Endothelial cell of umbilical vein (primary cell): ENCODE results near the gene TNIP3. TPM values are rescaled to one million over a fixed set of nuclear protein-coding genes. Genes with fewer than 3 reads are reported as not detected.

Experiments used
- BruUV-seq: library from RNA; stranded (reverse); fragments of 400-500 nt; replicated peaks from 2 replicates; lab custom pipeline; 2021; lab: Mats Ljungman, UMichigan
- CTCF ChIA-PET: fragments of 300-600, 350-600 bp; sonication (Branson Sonifier 250); formaldehyde crosslinking; loops from one replicate; lab custom pipeline; 2021; ENCODE audit warnings: antibody characterized with exemption, inconsistent platforms; lab: Charles Lee
- POLR2A ChIA-PET: fragments of 300-600, 350-600 bp; sonication (Branson Sonifier 250); formaldehyde crosslinking; loops from one replicate; lab custom pipeline; 2021; ENCODE audit warnings: antibody characterized with exemption, inconsistent platforms; lab: Charles Lee
- DNase-seq: peaks from one replicate; pipeline ENCODE4 v3.0.0-alpha.2; 2011; ENCODE audit warnings: low read depth, low spot score
- FAIRE-seq: peaks from 2 replicates; lab custom pipeline; 2011; peaks lifted over from hg19 to GRCh38; lab: Jason Lieb, UNC
- H2AFZ ChIP-seq: 2 replicates; pipeline ENCODE4 v1.6.0; 2012; ENCODE audit warnings: low read depth, low read length, control low read depth, inconsistent platforms
- H3K27ac ChIP-seq: 2 replicates; pipeline ENCODE4 v1.5.1; 2011; ENCODE audit warnings: low read depth, mild to moderate bottlenecking, control low read depth, low read length, moderate library complexity; ENCODE audit not compliant: insufficient read depth
- H3K27me3 ChIP-seq, 2 experiments: 2 replicates each; pipeline versions ENCODE4 v1.6.0 to v1.6.1; 2011; ENCODE audit warnings: low read length in 2 of 2, mixed read lengths in 1 of 2; ENCODE audit not compliant: control insufficient read depth in 2 of 2, insufficient read depth in 2 of 2
- H3K36me3 ChIP-seq, 2 experiments: 2 replicates in 1 of 2; 3 replicates in 1 of 2; pipeline ENCODE4 v1.5.1; 2011; ENCODE audit warnings: low read length in 2 of 2, mild to moderate bottlenecking in 1 of 2, moderate library complexity in 1 of 2; ENCODE audit not compliant: control insufficient read depth in 2 of 2, insufficient read depth in 2 of 2; ENCODE audit errors: extremely low read depth in 1 of 2
- H3K4me1 ChIP-seq: 3 replicates; pipeline ENCODE4 v1.5.1; 2011; ENCODE audit warnings: mild to moderate bottlenecking, low read length; ENCODE audit not compliant: control insufficient read depth, insufficient read depth; ENCODE audit errors: extremely low read depth
- H3K4me2 ChIP-seq: 2 replicates; pipeline ENCODE4 v1.6.1; 2011; ENCODE audit warnings: low read length, control low read depth, mixed read lengths; ENCODE audit not compliant: insufficient read depth
- H3K4me3 ChIP-seq, 3 experiments: fragments of 200-600 bp in 1 of 3; sonication (generic), shearing (Covaris generic) in 1 of 3; replicated peaks in 1 of 3; 2 replicates each; pipeline ENCODE4 v1.5.1; 2011 to 2016; ENCODE audit warnings: control low read depth in 3 of 3, low read length in 3 of 3, mild to moderate bottlenecking in 2 of 3, inconsistent platforms in 1 of 3, low read depth in 1 of 3, moderate library complexity in 1 of 3; ENCODE audit not compliant: insufficient read depth in 1 of 3
- H3K79me2 ChIP-seq: 2 replicates; pipeline ENCODE4 v1.6.0; 2012; ENCODE audit warnings: low read length, inconsistent platforms; ENCODE audit not compliant: control insufficient read depth, insufficient read depth
- H3K9ac ChIP-seq: replicated peaks from 2 replicates; pipeline ENCODE3; 2011; ENCODE audit warnings: low read length, control low read depth; ENCODE audit not compliant: insufficient read depth; ENCODE audit errors: extremely low read depth
- H3K9me1 ChIP-seq: replicated peaks from 3 replicates; pipeline ENCODE4 v1.6.0; 2011; ENCODE audit warnings: mild to moderate bottlenecking, low read length; ENCODE audit not compliant: control insufficient read depth, insufficient read depth; ENCODE audit errors: extremely low read depth
- H3K9me3 ChIP-seq: replicated peaks from 2 replicates; pipeline ENCODE4 v1.5.1; 2012; ENCODE audit warnings: low read length, inconsistent platforms; ENCODE audit not compliant: control insufficient read depth, insufficient read depth
- H4K20me1 ChIP-seq: replicated peaks from 2 replicates; pipeline ENCODE3; 2011; ENCODE audit warnings: mild to moderate bottlenecking, low read length; ENCODE audit not compliant: control insufficient read depth, insufficient read depth; ENCODE audit errors: extremely low read depth
- EZH2 ChIP-seq: IDR thresholded peaks from 2 replicates; pipeline ENCODE4 v1.6.1; 2012; ENCODE audit warnings: borderline replicate concordance, low read depth, mild to moderate bottlenecking, moderate library complexity, low read length, inconsistent platforms; ENCODE audit not compliant: severe bottlenecking
- FOS ChIP-seq: IDR thresholded peaks from 2 replicates; pipeline ENCODE4 v1.6.1; 2011; ENCODE audit warnings: mild to moderate bottlenecking, low read length, moderate library complexity, borderline replicate concordance; ENCODE audit not compliant: insufficient read depth
- GATA2 ChIP-seq: IDR thresholded peaks from 2 replicates; pipeline ENCODE4 v1.7.0; 2011; ENCODE audit warnings: low read depth, mild to moderate bottlenecking, moderate library complexity, mixed read lengths, low read length; ENCODE audit not compliant: insufficient read length, insufficient read depth
- JUN ChIP-seq: IDR thresholded peaks from 2 replicates; pipeline ENCODE4 v1.6.1; 2011; ENCODE audit warnings: borderline replicate concordance, low read depth; ENCODE audit not compliant: insufficient read length, insufficient read depth
- MYC ChIP-seq: IDR thresholded peaks from one replicate; pipeline ENCODE4 v1.6.1; 2011; ENCODE audit warnings: mild to moderate bottlenecking, low read depth, low read length
- POLR2A ChIP-seq: IDR thresholded peaks from 2 replicates; pipeline ENCODE4 v1.6.1; 2012; ENCODE audit warnings: low read depth, mild to moderate bottlenecking, control low read depth, low read length
- POLR2AphosphoS5 ChIP-seq: IDR thresholded peaks from 2 replicates; pipeline ENCODE4 v1.6.1; 2012; ENCODE audit warnings: low read depth, mild to moderate bottlenecking, control low read depth, low read length, moderate library complexity; ENCODE audit not compliant: insufficient read depth
- dilution Hi-C: fragments of 300-500 bp; cut with MboI; formaldehyde crosslinking; loops from one replicate; pipeline ENCODE4 v1.15.0; 2019; ENCODE audit warnings: low sequenced_read_pairs; ENCODE audit not compliant: extremely low pct_ligation_motif_present
- intact Hi-C: fragments of 100-400 bp; cut with micrococcal nuclease; formaldehyde crosslinking; loops from one replicate; pipeline ENCODE4 v1.10.0; 2022
- polyA plus RNA-seq, 4 experiments: library from polyadenylated mRNA; depleted of rRNA in 3 of 4; stranded (reverse) in 3 of 4; unstranded in 1 of 4; fragments of >200 nt; gene quantifications; 2 replicates each; pipeline versions ENCODE4 v1.2.1 to v1.2.3, GENCODE V29; 2011 to 2012; ENCODE audit warnings: missing spikeins in 1 of 4
- total RNA-seq: library from RNA; stranded (reverse); gene quantifications from 2 replicates; pipeline ENCODE4 v1.2.3, GENCODE V29; 2021
- TF ChIP-seq, protein P1 (sequence below), 2 donors: IDR thresholded peaks; 1 replicate in 1 of 2; 2 replicates in 1 of 2; pipeline ENCODE4 v1.5.1; 2011; ENCODE audit warnings: low read length in 2 of 2, mild to moderate bottlenecking in 2 of 2, moderate library complexity in 2 of 2, control low read depth in 1 of 2, inconsistent platforms in 1 of 2, low read depth in 1 of 2; ENCODE audit not compliant: insufficient read depth in 1 of 2; ENCODE audit errors: extremely low read depth in 1 of 2
- TF ChIP-seq, protein P2 (sequence below): IDR thresholded peaks from 2 replicates; pipeline ENCODE4 v1.6.1; 2011; ENCODE audit not compliant: insufficient read depth, insufficient read length

Gene TNIP3
- total and polyA plus RNA-seq, 2 donors (not counting 3 experiments of a cell fraction or from before 2014, with no cell fraction given), result not detected

DNA sequence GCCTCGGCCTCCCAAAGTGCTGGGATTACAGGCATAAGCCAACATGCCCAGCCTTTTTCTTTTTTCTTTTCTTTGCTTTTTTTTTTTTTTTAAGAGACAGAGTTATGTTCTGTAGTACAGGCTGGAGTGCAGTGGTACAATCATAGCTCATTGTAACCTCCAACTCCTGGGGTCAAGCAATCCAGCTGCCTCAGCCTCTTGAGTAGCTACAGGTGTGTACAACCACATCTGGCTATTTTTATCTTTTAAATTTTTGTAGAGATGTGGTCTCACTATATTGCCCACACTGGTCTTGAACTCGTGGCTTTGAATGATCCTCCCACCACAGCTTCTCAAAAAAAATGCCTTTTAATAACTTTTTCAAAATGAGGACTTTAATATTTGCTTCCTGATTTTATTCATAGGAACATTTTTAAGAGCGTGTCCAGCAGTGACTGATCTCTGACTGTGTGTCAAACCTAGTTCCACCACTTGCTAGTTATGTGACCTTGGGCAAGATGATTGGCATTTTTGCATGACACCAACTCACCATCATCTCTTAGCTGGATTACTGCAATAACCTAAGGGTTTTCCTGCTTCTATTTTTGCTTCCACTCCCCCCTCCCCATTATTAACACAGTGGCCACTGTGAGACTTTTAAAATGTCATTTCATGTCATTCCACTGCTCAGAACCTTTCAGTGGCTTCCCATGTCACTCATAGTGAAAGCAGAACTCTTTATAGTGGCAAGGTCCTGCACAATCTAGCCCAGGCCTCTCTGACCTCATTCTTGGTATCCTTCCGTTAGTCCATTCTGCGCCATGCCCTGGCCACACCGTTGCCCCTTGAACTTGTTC lies 4.5 kb upstream of the TNIP3 start:
- no peaks in the 10 kb centered on the region for H3K36me3 ChIP-seq
- dilution Hi-C loops, result no loop called here
- H2AFZ ChIP-seq, result no peak overlapping the region
- H3K9me1 ChIP-seq, result no peaks in the 10 kb centered on the region
- BruUV-seq, result no TSS peak
- H3K27me3 ChIP-seq, result no peaks in the 10 kb centered on the region
- no peaks in the 10 kb centered on the region for H4K20me1 ChIP-seq
- intact Hi-C loops, result no loop called here
- H3K9ac ChIP-seq, result no peak overlapping the region
- H3K79me2 ChIP-seq, result no peaks in the 10 kb centered on the region
- no peaks in the 10 kb centered on the region for H3K9me3 ChIP-seq
- DNase-seq (no peak), FAIRE-seq (no peak)
- POLR2A ChIA-PET, result interaction anchor here (0.7 kb wide), 1 partner anchor 253 kb away, joined by 4 read pairs; no protein-coding TSS in a partner anchor
- no peak overlapping the region for H3K4me2 ChIP-seq
- TF ChIP-seq MYC, result no peak
- TF ChIP-seq EZH2, result no peak
- TF ChIP-seq, protein P1, sequence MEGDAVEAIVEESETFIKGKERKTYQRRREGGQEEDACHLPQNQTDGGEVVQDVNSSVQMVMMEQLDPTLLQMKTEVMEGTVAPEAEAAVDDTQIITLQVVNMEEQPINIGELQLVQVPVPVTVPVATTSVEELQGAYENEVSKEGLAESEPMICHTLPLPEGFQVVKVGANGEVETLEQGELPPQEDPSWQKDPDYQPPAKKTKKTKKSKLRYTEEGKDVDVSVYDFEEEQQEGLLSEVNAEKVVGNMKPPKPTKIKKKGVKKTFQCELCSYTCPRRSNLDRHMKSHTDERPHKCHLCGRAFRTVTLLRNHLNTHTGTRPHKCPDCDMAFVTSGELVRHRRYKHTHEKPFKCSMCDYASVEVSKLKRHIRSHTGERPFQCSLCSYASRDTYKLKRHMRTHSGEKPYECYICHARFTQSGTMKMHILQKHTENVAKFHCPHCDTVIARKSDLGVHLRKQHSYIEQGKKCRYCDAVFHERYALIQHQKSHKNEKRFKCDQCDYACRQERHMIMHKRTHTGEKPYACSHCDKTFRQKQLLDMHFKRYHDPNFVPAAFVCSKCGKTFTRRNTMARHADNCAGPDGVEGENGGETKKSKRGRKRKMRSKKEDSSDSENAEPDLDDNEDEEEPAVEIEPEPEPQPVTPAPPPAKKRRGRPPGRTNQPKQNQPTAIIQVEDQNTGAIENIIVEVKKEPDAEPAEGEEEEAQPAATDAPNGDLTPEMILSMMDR (IDR thresholded peaks at IDR 0.05; ENCODE audit: extremely low read depth in 1 of 2, insufficient read depth in 1 of 2, low read depth in 1 of 2, low read length in 2 of 2), result no peak
- TF ChIP-seq FOS, result no peak
- TF ChIP-seq POLR2AphosphoS5, result no peak
- no peak for TF ChIP-seq JUN
- TF ChIP-seq, protein P2, sequence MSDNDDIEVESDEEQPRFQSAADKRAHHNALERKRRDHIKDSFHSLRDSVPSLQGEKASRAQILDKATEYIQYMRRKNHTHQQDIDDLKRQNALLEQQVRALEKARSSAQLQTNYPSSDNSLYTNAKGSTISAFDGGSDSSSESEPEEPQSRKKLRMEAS, result no peak
- no peak for TF ChIP-seq GATA2
- no peak for TF ChIP-seq POLR2A
- no peaks in the 10 kb centered on the region for H3K4me1 ChIP-seq
- no peak overlapping the region for H3K27ac ChIP-seq
- CTCF ChIA-PET, result interaction anchor here (6.0 kb wide), 1 partner anchor 24 kb away, joined by 30 read pairs; no protein-coding TSS in a partner anchor
- no peak overlapping the region for H3K4me3 ChIP-seq
